Smooth muscle cell of the brain vasculature (primary cell): Measurements from ENCODE around the gene LMTK2.

Source experiments
- DNase-seq: peaks from one replicate; pipeline ENCODE4 v3.0.0-alpha.2; 2012; ENCODE audit warnings: low read depth, low spot score

The LMTK2 gene

DNA sequence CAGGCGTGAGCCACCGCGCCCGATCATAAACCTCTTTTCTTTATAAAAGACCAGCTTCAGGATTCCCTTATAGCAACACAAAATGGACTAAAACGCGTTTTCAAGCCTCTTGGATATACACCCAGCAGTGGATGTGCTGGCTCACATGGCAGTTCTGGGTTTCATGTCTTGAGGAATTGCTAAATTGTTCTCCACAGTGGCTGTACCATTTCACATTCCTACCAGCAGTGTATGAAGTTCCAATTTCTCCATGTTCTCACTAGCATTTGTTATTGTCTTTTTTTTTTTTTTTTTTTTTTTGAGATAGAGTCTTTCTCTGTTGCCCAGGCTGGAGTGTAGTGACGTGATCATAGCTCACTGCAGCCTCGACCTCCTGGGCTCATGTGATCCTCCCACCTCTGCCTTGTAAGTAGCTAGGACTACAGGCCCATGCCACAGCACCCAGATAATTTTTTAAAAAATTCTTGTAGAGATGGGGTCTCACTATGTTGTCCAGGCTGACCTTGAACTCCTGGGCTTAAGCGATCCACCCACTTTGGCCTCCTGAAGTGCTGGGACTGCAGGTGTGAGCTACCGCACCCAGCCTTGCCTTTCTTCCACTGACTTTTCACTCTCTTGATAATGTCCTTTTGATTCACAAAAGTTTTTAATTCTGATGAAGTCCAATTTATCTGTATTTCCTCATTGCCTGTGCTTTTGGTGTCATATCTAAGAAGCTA, 127.9 kb downstream of the LMTK2 start:
- DNase-seq = no peak

DNA sequence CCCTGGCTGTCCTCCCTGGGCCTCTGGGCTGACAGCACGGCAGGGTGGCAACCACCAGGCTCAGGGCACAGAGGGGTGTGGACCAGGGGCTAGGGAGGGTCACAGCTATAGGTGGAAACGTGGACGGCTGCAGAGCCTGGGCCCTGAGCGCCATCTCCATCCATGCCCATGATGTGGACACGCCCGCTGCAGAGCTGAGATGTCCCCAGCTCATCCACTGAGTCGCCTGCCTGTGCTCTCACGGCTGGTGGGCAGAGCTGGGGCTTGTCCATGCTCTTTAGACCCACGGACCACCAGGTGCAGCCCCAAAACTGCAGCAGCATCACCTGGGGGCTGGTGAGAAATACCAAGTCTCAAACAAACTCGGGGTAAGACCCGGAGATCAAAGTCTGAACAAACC, 129.2 kb downstream of the LMTK2 start:
- DNase-seq = no peak

- DNase-seq = no peak
Measured at GRCh38 chr7:98236355-98237185, 129.9 kb downstream of the LMTK2 start.

DNA sequence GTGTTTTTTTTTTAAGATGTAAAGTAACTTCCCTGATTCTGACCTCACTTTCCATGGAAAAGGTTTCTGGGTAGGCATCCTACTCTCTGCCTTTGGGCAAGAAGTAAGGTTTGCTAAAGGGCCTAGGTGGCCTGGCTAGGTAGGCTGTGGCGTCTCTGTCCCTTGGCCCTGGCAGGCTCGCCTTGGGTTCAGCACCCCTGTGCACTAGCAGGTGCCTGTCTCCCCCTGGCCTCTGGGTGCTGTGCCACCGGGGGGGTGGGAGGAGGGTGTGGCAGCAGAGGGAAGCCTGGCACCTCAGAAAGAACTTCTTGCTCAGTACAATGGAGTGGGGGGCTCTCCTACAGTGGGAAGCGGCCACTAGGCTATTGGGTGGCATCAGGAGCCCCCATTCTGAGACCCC, 131.4 kb downstream of the LMTK2 start:
- DNase-seq = no peak

DNA sequence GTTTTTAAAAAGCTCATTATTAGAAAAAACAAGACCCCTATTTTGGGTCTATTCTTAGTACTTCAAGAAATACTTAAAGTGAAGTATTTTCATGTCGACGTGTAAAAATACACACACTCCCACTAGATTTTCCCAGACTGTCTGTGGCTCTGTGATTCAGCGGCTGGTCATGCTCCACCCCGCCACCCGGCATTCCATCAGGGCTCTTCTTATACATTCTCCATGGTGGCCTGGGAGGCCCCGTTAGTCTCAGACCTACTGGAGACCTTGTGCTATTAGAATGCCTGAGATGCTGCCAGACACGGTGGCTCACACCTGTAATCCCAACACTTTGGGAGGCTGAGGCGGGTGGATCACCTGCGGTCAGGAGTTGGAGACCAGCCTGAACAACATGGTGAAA, 132.3 kb downstream of the LMTK2 start:
- no peak for DNase-seq

DNA sequence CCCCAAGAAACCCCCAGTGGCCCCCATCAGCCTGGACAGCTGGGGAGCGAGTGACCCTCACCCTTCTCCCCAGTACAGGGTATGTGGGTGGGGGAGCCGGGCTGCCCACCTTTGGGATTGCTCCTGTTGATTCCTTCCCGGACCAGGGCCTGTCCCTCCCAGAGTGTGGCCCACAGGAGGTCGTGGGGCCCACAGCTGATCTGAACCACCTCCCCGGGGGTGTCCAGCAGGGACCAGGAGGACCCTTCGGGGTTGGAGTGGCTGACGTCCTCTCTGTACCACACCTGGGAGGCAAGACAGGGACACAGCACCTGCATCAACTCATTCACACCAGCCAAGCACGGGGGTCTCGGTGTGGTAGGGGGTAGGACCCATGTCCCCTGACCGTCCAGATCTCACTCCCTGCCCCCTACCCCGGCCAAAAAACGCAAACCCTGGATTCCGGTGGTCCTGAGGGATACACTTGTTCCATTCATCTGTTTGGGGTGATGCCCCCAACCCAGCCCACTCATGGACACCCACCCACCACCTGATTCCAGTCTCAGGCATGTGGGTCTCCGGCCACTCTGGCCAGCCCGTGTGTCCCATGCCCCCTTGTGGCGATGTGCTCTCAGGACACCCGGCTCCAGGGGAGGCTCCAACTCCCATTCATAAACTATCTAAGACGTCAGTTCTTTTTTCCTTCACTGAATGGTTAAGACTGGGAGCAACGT, 134.5 kb downstream of the LMTK2 start:
- DNase-seq = no peak

- no peak for DNase-seq
Measured at GRCh38 chr7:98241674-98242241, 135.1 kb downstream of the LMTK2 start.

DNA sequence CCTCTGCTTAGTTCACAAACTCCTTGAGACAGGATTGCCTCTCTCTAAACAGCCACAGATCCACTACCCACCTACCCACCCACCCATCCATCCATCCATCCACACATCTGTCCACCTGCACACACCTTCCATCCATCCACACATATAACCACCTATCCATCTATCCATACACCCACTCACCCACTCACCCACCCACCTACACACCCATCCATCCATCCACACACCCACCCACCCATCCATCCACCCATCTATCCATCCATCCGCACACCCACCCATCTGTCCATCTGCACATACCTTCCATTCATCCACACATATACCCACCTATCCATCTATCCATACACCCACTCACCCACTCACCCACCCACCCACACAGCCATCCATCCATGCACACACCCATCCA, 135.7 kb downstream of the LMTK2 start:
- DNase-seq = no peak

DNA sequence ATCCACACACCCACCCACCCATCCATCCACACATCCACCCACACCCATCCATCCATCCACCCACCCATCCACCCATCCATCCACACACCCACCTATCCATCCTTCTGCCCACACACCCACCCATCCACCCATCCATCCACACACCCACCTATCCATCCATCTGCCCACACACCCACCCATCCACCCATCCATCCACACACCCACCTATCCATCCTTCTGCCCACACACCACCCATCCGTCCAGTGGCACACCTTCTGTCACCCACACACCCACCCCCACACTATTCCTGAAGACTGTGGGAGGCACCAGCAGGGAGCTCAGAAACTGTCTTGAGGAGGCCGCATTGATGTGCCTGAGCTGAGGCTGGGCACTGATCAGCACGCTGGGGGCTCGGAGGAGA, 136.3 kb downstream of the LMTK2 start:
- DNase-seq = no peak

DNA sequence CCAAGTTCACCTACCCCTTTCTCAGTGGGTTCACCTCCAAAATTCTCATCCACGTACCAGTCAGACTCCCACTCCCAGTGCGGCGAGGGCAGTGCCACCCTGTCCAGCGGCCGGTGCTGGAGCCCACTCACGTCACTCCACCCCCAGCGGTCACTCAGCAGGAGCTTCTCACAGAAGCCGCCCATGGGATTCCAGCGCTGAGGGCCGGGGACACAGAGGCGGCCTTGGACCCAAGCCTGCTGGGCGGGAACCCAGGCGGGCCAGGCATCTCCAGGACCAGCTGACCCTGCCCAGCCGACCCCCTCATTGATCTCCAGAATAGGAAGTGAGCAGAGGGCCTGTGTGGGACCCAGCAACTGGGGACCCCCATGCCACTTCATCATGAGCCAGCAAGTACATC, 138.2 kb downstream of the LMTK2 start:
- DNase-seq = no peak

GRCh38 chr7:98248156-98248555, 141.5 kb downstream of the LMTK2 start:
- no peak for DNase-seq

DNA sequence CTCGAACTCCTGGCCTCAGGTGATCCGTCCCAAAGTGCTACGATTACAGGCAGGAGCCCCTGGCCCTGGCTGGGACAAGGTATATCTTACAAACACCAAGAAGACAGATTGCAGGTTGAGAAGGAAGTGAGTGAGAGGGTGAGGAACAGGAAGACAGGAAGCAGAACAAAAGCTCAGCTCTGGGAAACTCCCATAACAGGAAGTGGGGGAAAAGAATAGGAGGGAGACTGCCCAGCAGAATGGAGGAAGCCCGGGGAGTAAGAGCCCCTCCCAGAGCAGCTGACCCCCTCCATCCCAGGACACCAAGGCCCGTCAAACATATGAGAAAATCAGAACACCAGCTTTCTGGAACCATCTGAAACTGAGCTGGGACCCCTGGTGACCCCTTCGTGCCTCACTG, 142.4 kb downstream of the LMTK2 start:
- no peak for DNase-seq

- DNase-seq = no peak
Measured at GRCh38 chr7:98250789-98251188, 144.1 kb downstream of the LMTK2 start.

GRCh38 chr7:98251231-98251600, 144.6 kb downstream of the LMTK2 start:
- no peak for DNase-seq

- peak; percentile 50 for DNase-seq
Measured at GRCh38 chr7:98251601-98252424, 145.2 kb downstream of the LMTK2 start, which contains the start of gene TECPR1. Gene TECPR1 (minus strand): TSS chr7:98252232. CDS start chr7:98246146, 6,086 bp downstream.

GRCh38 chr7:98252425-98253054, 145.9 kb downstream of the LMTK2 start:
- no peak for DNase-seq

- no peak for DNase-seq
Measured at GRCh38 chr7:98254516-98254915, 147.9 kb downstream of the LMTK2 start.

DNA sequence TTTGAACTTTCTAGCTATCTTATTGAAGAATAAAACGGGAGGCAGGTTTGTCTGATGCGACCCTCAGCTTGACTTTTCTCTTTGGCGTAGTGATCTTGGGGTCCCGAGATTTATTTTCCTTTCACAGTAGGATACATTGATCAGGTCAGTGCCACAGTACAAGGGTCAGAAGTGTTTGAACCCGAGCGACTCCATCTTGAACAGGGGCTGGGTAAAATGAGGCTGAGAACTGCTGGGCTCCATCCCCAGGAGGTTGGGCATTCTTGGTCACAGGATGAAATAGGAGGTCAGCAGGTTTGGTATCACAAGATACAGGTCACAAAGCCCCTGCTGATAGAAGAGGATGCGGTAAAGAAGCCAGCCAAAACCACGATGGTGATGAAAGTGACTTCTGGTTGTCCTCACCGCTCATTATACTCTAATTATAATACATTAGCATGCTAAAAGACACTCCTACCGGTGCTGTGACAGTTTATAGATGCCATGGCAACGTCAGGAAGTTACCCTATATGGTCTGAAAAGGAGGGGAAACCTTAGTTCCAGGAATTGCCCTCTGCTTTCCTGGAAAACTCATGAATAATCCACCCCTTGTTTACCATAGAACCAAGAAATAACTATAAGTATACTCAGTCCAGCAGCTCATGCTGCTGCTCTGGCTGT, 148.4 kb downstream of the LMTK2 start:
- DNase-seq = no peak

DNA sequence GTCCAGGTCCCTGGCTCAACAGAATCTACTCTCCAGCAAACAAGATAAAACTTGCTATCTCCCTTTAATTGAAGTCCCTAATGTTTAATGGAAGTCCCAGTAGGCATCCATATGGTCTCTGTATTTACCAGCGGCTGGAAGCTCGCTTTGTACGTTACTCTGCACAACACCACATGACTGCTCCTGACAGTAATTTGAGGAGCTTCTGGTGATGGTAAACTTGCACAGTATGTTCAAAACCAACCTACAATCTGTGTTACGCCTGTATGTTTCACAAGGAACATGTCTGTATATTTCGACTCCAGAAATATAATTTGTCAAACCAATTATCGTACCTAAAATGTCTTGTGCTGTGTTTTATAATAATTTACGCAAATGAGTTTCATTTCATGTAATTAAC, 149.8 kb downstream of the LMTK2 start:
- no peak for DNase-seq

- no peak for DNase-seq
Measured at GRCh38 chr7:98257701-98258100, 151.0 kb downstream of the LMTK2 start.
